Measurements from ENCODE around the gene PAM16.

PAM16 gene

GRCh38 chr16:4307215-4308037, 43.7 kb downstream of the PAM16 start:
- peak overlapping the region; percentile 83 for H3K4me3 ChIP-seq (ENCODE audit: low read depth, low read length)

- H3K4me3 ChIP-seq (ENCODE audit: low read depth, low read length): peak overlapping the region; percentile 83
Measured at GRCh38 chr16:4306470-4307214, 44.5 kb downstream of the PAM16 start.

GRCh38 chr16:4303973-4304372, 47.1 kb downstream of the PAM16 start:
- no peak overlapping the region for H3K4me3 ChIP-seq (ENCODE audit: low read depth, low read length)

- no peak overlapping the region for H3K4me3 ChIP-seq (ENCODE audit: low read depth, low read length)
Measured at GRCh38 chr16:4301968-4302367, 49.2 kb downstream of the PAM16 start.

- H3K4me3 ChIP-seq (ENCODE audit: low read depth, low read length): no peak overlapping the region
Measured at GRCh38 chr16:4301177-4301576, 49.9 kb downstream of the PAM16 start.

GRCh38 chr16:4298761-4299522, 52.2 kb downstream of the PAM16 start:
- H3K4me3 ChIP-seq (ENCODE audit: low read depth, low read length): no peak overlapping the region

- no peak overlapping the region for H3K4me3 ChIP-seq (ENCODE audit: low read depth, low read length)
Measured at GRCh38 chr16:4297480-4297879, 53.6 kb downstream of the PAM16 start.

GRCh38 chr16:4295581-4295980, 55.5 kb downstream of the PAM16 start:
- H3K4me3 ChIP-seq (ENCODE audit: low read depth, low read length): no peak overlapping the region

GRCh38 chr16:4293822-4294457, 57.2 kb downstream of the PAM16 start:
- no peak overlapping the region for H3K4me3 ChIP-seq (ENCODE audit: low read depth, low read length)

GRCh38 chr16:4293181-4293716, 57.9 kb downstream of the PAM16 start:
- no peak overlapping the region for H3K4me3 ChIP-seq (ENCODE audit: low read depth, low read length)

- H3K4me3 ChIP-seq (ENCODE audit: low read depth, low read length): no peak overlapping the region
Measured at GRCh38 chr16:4291699-4292098, 59.4 kb downstream of the PAM16 start.

Measured in iPS-11a (cell line).